ENCODE results near the gene FBXO31. TPM values are rescaled to one million over a fixed set of nuclear protein-coding genes. Genes with fewer than 3 reads are reported as not detected.
A peak's percentile ranks its signal among the peaks of the same experiment; 100 is the strongest.

The FBXO31 gene, protein sequence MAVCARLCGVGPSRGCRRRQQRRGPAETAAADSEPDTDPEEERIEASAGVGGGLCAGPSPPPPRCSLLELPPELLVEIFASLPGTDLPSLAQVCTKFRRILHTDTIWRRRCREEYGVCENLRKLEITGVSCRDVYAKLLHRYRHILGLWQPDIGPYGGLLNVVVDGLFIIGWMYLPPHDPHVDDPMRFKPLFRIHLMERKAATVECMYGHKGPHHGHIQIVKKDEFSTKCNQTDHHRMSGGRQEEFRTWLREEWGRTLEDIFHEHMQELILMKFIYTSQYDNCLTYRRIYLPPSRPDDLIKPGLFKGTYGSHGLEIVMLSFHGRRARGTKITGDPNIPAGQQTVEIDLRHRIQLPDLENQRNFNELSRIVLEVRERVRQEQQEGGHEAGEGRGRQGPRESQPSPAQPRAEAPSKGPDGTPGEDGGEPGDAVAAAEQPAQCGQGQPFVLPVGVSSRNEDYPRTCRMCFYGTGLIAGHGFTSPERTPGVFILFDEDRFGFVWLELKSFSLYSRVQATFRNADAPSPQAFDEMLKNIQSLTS
- total RNA-seq, result 100 to 1,000 TPM in 3 of 4 donors, 10 to 100 TPM in 1; 89.4 to 241 (median 147) TPM

DNA sequence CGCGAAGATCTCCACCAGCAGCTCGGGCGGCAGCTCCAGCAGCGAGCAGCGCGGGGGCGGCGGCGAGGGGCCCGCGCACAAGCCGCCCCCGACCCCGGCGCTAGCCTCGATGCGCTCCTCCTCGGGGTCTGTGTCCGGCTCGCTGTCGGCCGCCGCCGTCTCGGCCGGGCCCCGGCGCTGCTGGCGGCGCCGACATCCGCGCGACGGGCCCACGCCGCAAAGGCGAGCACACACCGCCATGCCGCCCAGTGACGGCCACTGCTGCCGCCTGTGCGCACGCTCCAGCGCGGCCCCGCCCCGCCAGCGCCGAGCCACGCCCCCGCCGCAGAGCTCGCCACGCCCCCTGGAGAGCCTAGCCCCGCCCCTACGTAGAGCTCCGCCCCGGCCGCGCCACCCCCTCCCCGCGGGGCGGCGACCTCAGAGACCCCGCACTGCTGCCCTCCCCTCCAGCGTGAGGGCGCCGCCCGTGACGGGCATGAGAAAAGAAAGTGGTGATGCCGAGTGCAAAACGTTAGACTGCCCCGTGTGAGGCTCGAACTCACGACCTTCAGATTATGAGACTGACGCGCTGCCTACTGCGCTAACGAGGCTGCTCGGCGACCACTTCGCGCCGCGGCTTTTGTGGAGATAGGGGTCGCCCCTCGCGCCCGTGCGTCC lies at the start of gene FBXO31:
FBXO31 (minus strand) TSS at position 272 of the 657 bp plus-strand sequence; CDS start at position 240, 32 bp downstream.
- peak; percentile 79 to 82 for DNase-seq (ENCODE audit: low spot score in 2 of 2)
- Histone ChIP-seq H3K36me3 (no peaks in the 10 kb centered on the region), H3K4me3 (peak within 1 kb of the TSS; percentile 61 to 98 (median 82)), H3K9me3 (no peaks in the 10 kb centered on the region), H3K27ac (peak within 1 kb of the TSS; percentile 88 to 96 (median 92)), H3K27me3 (no peaks in the 10 kb centered on the region), H3K4me1 (peaks cover 0 to 70% (median 46%) of the 10 kb centered on the region in 4 donors)
- WGBS, 2 donors, result 0% methylated on average over 26 to 55 of the region's 92 CpGs
- TF ChIP-seq, protein P1, sequence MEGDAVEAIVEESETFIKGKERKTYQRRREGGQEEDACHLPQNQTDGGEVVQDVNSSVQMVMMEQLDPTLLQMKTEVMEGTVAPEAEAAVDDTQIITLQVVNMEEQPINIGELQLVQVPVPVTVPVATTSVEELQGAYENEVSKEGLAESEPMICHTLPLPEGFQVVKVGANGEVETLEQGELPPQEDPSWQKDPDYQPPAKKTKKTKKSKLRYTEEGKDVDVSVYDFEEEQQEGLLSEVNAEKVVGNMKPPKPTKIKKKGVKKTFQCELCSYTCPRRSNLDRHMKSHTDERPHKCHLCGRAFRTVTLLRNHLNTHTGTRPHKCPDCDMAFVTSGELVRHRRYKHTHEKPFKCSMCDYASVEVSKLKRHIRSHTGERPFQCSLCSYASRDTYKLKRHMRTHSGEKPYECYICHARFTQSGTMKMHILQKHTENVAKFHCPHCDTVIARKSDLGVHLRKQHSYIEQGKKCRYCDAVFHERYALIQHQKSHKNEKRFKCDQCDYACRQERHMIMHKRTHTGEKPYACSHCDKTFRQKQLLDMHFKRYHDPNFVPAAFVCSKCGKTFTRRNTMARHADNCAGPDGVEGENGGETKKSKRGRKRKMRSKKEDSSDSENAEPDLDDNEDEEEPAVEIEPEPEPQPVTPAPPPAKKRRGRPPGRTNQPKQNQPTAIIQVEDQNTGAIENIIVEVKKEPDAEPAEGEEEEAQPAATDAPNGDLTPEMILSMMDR (IDR thresholded peaks at IDR 0.05), result no peak
- TF ChIP-seq EP300 (IDR thresholded peaks at IDR 0.05) (peak; percentile 65 to 90), POLR2A (IDR thresholded peaks at IDR 0.05) (peak; percentile 96 to 98)

DNA sequence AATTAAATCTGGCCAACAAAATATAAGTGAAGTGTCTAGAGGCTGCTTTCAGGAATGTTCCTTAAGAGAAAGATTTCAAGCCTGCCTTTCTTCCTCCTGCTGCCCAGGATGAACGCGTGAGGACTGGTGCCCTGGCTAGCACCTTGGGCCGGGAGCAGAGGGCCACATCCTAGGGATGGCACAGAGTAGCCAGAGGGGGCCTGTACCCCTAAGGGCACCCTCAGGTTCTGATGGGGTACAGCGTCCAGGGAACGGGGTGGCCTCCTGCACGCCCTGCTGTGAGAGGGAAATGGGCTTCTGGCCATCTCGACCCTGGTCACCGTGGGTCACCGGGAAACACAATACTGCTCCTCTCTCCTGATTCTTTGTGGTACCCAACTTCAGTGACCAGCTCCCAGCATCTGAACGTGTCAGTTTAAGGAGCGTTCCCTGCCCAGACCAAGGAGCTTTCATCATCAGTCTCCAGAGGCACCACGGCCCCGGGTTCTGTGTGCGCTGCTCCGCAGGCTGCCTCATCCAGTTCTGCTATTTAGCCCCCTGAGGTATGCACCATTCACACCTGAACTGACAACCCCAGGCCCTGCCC lies 48.8 kb upstream of the FBXO31 start:
- no peaks in the 10 kb centered on the region for H3K9me3 ChIP-seq
- peaks cover 0 to 21% (median 9%) of the 10 kb centered on the region in 4 donors for H3K4me1 ChIP-seq
- no peak overlapping the region for H3K4me3 ChIP-seq
- H3K27me3 ChIP-seq, result no peaks in the 10 kb centered on the region
- no peak overlapping the region for H3K27ac ChIP-seq
- H3K36me3 ChIP-seq, result peaks cover 0 to 38% (median 0%) of the 10 kb centered on the region in 3 donors
- 86 to 90% methylated on average over 12 to 15 of the region's 15 CpGs for WGBS, 2 donors
- no peak for DNase-seq (ENCODE audit: low spot score in 2 of 2)
- TF ChIP-seq POLR2A (IDR thresholded peaks at IDR 0.05) (no peak), EP300 (IDR thresholded peaks at IDR 0.05) (no peak)
- TF ChIP-seq, protein P1 (IDR thresholded peaks at IDR 0.05), result no peak

DNA sequence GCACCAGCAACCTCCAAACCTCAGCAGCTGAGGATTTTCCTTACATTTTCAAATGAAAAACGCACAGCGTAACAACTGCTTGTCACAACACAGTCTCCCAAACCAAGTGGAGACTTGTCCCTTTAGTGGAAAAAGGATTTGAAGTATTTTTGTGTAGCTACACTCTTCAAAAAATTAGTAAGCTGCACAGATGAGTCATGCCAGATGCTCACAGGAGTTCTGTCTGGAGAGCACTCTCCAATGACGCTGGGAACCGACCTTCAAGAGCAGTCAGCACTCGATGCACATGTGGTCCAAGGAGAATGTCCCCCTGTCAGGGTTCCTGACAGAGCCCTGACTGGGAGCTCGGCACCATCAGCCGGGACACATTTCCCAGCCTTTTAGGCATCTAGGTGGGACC lies 48.4 kb upstream of the FBXO31 start:
- no peak for DNase-seq (ENCODE audit: low spot score in 2 of 2)
- TF ChIP-seq, protein P1 (IDR thresholded peaks at IDR 0.05), result no peak
- TF ChIP-seq EP300 (IDR thresholded peaks at IDR 0.05), result no peak
- TF ChIP-seq POLR2A (IDR thresholded peaks at IDR 0.05), result no peak
- Histone ChIP-seq H3K36me3 (peaks cover 0 to 38% (median 0%) of the 10 kb centered on the region in 3 donors), H3K9me3 (no peaks in the 10 kb centered on the region), H3K4me1 (peaks cover 0 to 20% (median 9%) of the 10 kb centered on the region in 4 donors), H3K27ac (no peak overlapping the region), H3K27me3 (no peaks in the 10 kb centered on the region), H3K4me3 (no peak overlapping the region)
- WGBS, 2 donors, result 78 to 84% methylated on average over 7 of the region's 7 CpGs

DNA sequence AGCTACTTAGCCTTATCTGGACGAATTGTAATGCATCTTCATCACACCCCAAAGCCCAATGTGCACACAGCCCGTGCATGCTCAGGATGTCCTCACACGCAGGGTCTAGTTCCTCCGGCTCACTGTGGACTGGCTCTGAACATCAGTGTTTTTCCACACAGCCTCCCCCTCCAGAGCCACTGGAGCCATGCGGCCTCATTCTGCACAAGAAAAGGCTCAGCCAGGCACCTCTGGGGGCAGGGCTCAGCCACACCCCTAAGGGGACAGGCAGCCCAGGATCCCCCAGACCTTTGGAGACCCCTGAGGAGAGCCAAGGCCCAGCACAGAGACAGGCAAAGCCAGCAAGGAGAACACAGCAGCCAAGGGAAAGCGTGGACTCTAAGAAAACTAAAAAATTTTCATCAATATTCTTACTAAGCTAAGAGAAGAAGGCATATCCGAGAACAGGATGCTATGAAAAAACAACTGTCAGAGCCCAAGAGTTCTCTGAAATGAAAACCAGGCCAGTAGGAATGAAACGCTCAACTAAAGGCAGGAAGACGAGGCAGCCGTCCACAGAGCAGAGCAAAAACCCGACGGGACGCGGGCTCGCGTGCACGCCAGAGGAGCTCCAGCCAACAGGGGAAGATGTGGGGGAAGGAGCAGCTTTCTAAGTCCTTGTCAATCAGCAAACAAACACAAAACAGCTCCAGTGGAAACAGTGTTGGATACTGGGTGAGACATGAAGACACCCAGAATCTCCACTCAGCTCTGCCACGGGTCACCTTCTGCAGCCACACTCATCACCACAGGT lies 43.0 kb upstream of the FBXO31 start:
- Histone ChIP-seq H3K36me3 (peaks cover 1 to 50% (median 3%) of the 10 kb centered on the region in 3 donors), H3K9me3 (no peaks in the 10 kb centered on the region), H3K4me1 (no peaks in the 10 kb centered on the region), H3K27me3 (no peaks in the 10 kb centered on the region), H3K27ac (no peak overlapping the region), H3K4me3 (no peak overlapping the region)
- 79 to 82% methylated on average over 18 of the region's 18 CpGs for WGBS, 2 donors
- no peak for DNase-seq (ENCODE audit: low spot score in 2 of 2)
- no peak for TF ChIP-seq POLR2A (IDR thresholded peaks at IDR 0.05)
- TF ChIP-seq, protein P1 (IDR thresholded peaks at IDR 0.05), result no peak
- no peak for TF ChIP-seq EP300 (IDR thresholded peaks at IDR 0.05)
